MG63 (cell line): Measurements from ENCODE around the gene ADAMTSL1. TPM values are rescaled to one million over a fixed set of nuclear protein-coding genes. Genes with fewer than 3 reads are reported as not detected.
A peak's percentile ranks its signal among the peaks of the same experiment; 100 is the strongest.

Experiments used
- DNase-seq: peaks from one replicate; pipeline ENCODE4 v3.0.0-alpha.2; 2020
- H3K27me3 ChIP-seq: fragments of 250-450 bp; sonication (Bioruptor Pico); 2 replicates; pipeline ENCODE4 v1.5.1; 2020; ENCODE audit warnings: mild to moderate bottlenecking, moderate library complexity
- H3K36me3 ChIP-seq: fragments of 250-450 bp; sonication (Bioruptor Pico); 2 replicates; pipeline ENCODE4 v1.5.1; 2020; ENCODE audit warnings: mild to moderate bottlenecking, moderate library complexity
- H3K4me3 ChIP-seq: fragments of 250-450 bp; sonication (Bioruptor Pico); 2 replicates; pipeline ENCODE4 v1.5.1; 2020; ENCODE audit warnings: mild to moderate bottlenecking, moderate library complexity
- H3K9me3 ChIP-seq: fragments of 250-450 bp; sonication (Bioruptor Pico); 2 replicates; pipeline ENCODE4 v1.5.1; 2020; ENCODE audit warnings: mild to moderate bottlenecking, moderate library complexity
- total RNA-seq: library from RNA; depleted of rRNA; stranded (reverse); fragments of >200 nt; shearing (Covaris generic); gene quantifications from 2 replicates; pipeline ENCODE4 v1.2.3, GENCODE V29; 2014; ENCODE audit warnings: low replicate concordance

Gene ADAMTSL1
- total RNA-seq, 1 experiment from 2014 or later, result 62.9 TPM

- DNase-seq, result no peak
- H3K27me3 ChIP-seq, result no peaks in the 10 kb centered on the region
- H3K4me3 ChIP-seq, result no peak overlapping the region
- H3K9me3 ChIP-seq, result peaks cover 11% of the 10 kb centered on the region; the same call in 1 of the 2 replicates
- peaks cover 45% of the 10 kb centered on the region for H3K36me3 ChIP-seq
Measured at GRCh38 chr9:18604767-18605730, 131.1 kb downstream of the ADAMTSL1 start.

- Histone ChIP-seq H3K4me3 (no peak overlapping the region), H3K36me3 (peaks cover 45% of the 10 kb centered on the region), H3K27me3 (no peaks in the 10 kb centered on the region), H3K9me3 (peaks cover 11% of the 10 kb centered on the region; the same call in 1 of the 2 replicates)
- peak; percentile 95 for DNase-seq
Measured at GRCh38 chr9:18605766-18606180, 131.8 kb downstream of the ADAMTSL1 start.

- H3K4me3 ChIP-seq, result no peak overlapping the region
- peaks cover 11% of the 10 kb centered on the region; the same call in 1 of the 2 replicates for H3K9me3 ChIP-seq
- no peak for DNase-seq
- H3K36me3 ChIP-seq, result peaks cover 45% of the 10 kb centered on the region
- H3K27me3 ChIP-seq, result no peaks in the 10 kb centered on the region
Measured at GRCh38 chr9:18606281-18606680, 132.3 kb downstream of the ADAMTSL1 start.

GRCh38 chr9:18606846-18607245 lies 132.9 kb downstream of the ADAMTSL1 start:
- Histone ChIP-seq H3K36me3 (peaks cover 45% of the 10 kb centered on the region), H3K27me3 (no peaks in the 10 kb centered on the region), H3K9me3 (peaks cover 11% of the 10 kb centered on the region; the same call in 1 of the 2 replicates), H3K4me3 (no peak overlapping the region)
- peak; percentile 59 for DNase-seq

- no peak for DNase-seq
- H3K36me3 ChIP-seq, result peaks cover 40% of the 10 kb centered on the region
- no peaks in the 10 kb centered on the region for H3K27me3 ChIP-seq
- peaks cover 11% of the 10 kb centered on the region; the same call in 1 of the 2 replicates for H3K9me3 ChIP-seq
- no peak overlapping the region for H3K4me3 ChIP-seq
Measured at GRCh38 chr9:18608371-18608770, 134.4 kb downstream of the ADAMTSL1 start.

GRCh38 chr9:18610956-18611355 lies 137.0 kb downstream of the ADAMTSL1 start:
- H3K27me3 ChIP-seq, result no peaks in the 10 kb centered on the region
- no peak for DNase-seq
- H3K36me3 ChIP-seq, result peaks cover 22% of the 10 kb centered on the region
- no peak overlapping the region for H3K4me3 ChIP-seq
- H3K9me3 ChIP-seq, result 0 out of 2 replicates have a peak, but pooled peaks cover 6% of the 10 kb centered on the region

GRCh38 chr9:18611971-18612370 lies 138.0 kb downstream of the ADAMTSL1 start:
- Histone ChIP-seq H3K36me3 (peaks cover 22% of the 10 kb centered on the region), H3K27me3 (no peaks in the 10 kb centered on the region), H3K9me3 (0 out of 2 replicates have a peak, but pooled peaks cover 6% of the 10 kb centered on the region), H3K4me3 (no peak overlapping the region)
- DNase-seq, result no peak

GRCh38 chr9:18614116-18614515 lies 140.2 kb downstream of the ADAMTSL1 start:
- Histone ChIP-seq H3K27me3 (no peaks in the 10 kb centered on the region), H3K36me3 (peaks cover 8% of the 10 kb centered on the region), H3K4me3 (no peak overlapping the region), H3K9me3 (no peaks in the 10 kb centered on the region)
- DNase-seq, result no peak

GRCh38 chr9:18614651-18615050 lies 140.7 kb downstream of the ADAMTSL1 start:
- Histone ChIP-seq H3K4me3 (no peak overlapping the region), H3K36me3 (peaks cover 8% of the 10 kb centered on the region), H3K9me3 (no peaks in the 10 kb centered on the region), H3K27me3 (no peaks in the 10 kb centered on the region)
- DNase-seq, result no peak

GRCh38 chr9:18616976-18617375 lies 143.0 kb downstream of the ADAMTSL1 start:
- Histone ChIP-seq H3K9me3 (no peaks in the 10 kb centered on the region), H3K4me3 (no peak overlapping the region), H3K27me3 (no peaks in the 10 kb centered on the region), H3K36me3 (peaks cover 17% of the 10 kb centered on the region)
- DNase-seq, result no peak

GRCh38 chr9:18617759-18618158 lies 143.8 kb downstream of the ADAMTSL1 start:
- no peaks in the 10 kb centered on the region for H3K27me3 ChIP-seq
- H3K9me3 ChIP-seq, result no peaks in the 10 kb centered on the region
- no peak for DNase-seq
- H3K36me3 ChIP-seq, result peaks cover 23% of the 10 kb centered on the region
- H3K4me3 ChIP-seq, result no peak overlapping the region

- Histone ChIP-seq H3K27me3 (no peaks in the 10 kb centered on the region), H3K4me3 (no peak overlapping the region), H3K9me3 (no peaks in the 10 kb centered on the region), H3K36me3 (peaks cover 17% of the 10 kb centered on the region)
- DNase-seq, result no peak
Measured at GRCh38 chr9:18618862-18619261, 144.9 kb downstream of the ADAMTSL1 start.

- Histone ChIP-seq H3K36me3 (peaks cover 44% of the 10 kb centered on the region), H3K9me3 (no peaks in the 10 kb centered on the region), H3K27me3 (no peaks in the 10 kb centered on the region), H3K4me3 (no peak overlapping the region)
- no peak for DNase-seq
Measured at GRCh38 chr9:18622186-18622836, 148.4 kb downstream of the ADAMTSL1 start.

GRCh38 chr9:18623221-18624079 lies 149.5 kb downstream of the ADAMTSL1 start:
- Histone ChIP-seq H3K27me3 (no peaks in the 10 kb centered on the region), H3K9me3 (no peaks in the 10 kb centered on the region), H3K36me3 (peaks cover 54% of the 10 kb centered on the region), H3K4me3 (no peak overlapping the region)
- DNase-seq, result peak; percentile 28

- DNase-seq, result no peak
- Histone ChIP-seq H3K27me3 (no peaks in the 10 kb centered on the region), H3K36me3 (peaks cover 58% of the 10 kb centered on the region), H3K4me3 (no peak overlapping the region), H3K9me3 (no peaks in the 10 kb centered on the region; the same call in 1 of the 2 replicates)
Measured at GRCh38 chr9:18626046-18626698, 152.2 kb downstream of the ADAMTSL1 start.

- Histone ChIP-seq H3K9me3 (no peaks in the 10 kb centered on the region; the same call in 1 of the 2 replicates), H3K4me3 (no peak overlapping the region), H3K27me3 (no peaks in the 10 kb centered on the region), H3K36me3 (peaks cover 44% of the 10 kb centered on the region)
- no peak for DNase-seq
Measured at GRCh38 chr9:18629136-18629535, 155.2 kb downstream of the ADAMTSL1 start.
